OCI-LY3 (cell line): ENCODE data around the gene AHDC1.

Source experiments
- H2AFZ ChIP-seq: fragments of 200-600, 300-600 bp; shearing (Covaris generic); 2 replicates; pipeline ENCODE4 v1.6.0; 2014; ENCODE audit warnings: antibody characterized with exemption, low read depth, low read length
- H3K27ac ChIP-seq: fragments of 200-600, 300-600 bp; sonication (generic); 2 replicates; pipeline ENCODE4 v1.5.1; 2014; ENCODE audit warnings: mild to moderate bottlenecking, low read length, moderate library complexity, mixed read lengths
- H3K27me3 ChIP-seq: fragments of 200-600, 300-600 bp; sonication (generic); 2 replicates; pipeline ENCODE4 v1.6.1; 2014; ENCODE audit warnings: low read depth, low read length, mixed read lengths
- H3K36me3 ChIP-seq: fragments of 200-600, 300-600 bp; sonication (generic); replicated peaks from 2 replicates; pipeline ENCODE3; 2014; ENCODE audit warnings: low read depth, low read length, mixed read lengths
- H3K4me1 ChIP-seq: fragments of 300-600, 200-600 bp; sonication (generic); 2 replicates; pipeline ENCODE4 v1.6.1; 2014; ENCODE audit warnings: low read length, mixed read lengths
- H3K4me2 ChIP-seq: fragments of 200-600, 300-600 bp; sonication (generic); 2 replicates; pipeline ENCODE4 v1.6.1; 2014; ENCODE audit warnings: low read length, mixed read lengths
- H3K4me3 ChIP-seq: fragments of 300-600, 200-600 bp; sonication (generic); 2 replicates; pipeline ENCODE4 v1.5.1; 2014; ENCODE audit warnings: antibody characterized with exemption, mild to moderate bottlenecking, low read length, moderate library complexity
- H3K79me2 ChIP-seq: fragments of 300-600, 200-600 bp; shearing (Covaris generic); 2 replicates; pipeline ENCODE4 v1.6.1; 2014; ENCODE audit warnings: mild to moderate bottlenecking, low read length, mixed read lengths
- H3K9ac ChIP-seq: fragments of 300-600, 200-600 bp; shearing (Covaris generic); 2 replicates; pipeline ENCODE4 v1.6.0; 2014; ENCODE audit warnings: mild to moderate bottlenecking, low read length, moderate library complexity
- H3K9me3 ChIP-seq: fragments of 200-600, 300-600 bp; shearing (Covaris generic); 2 replicates; pipeline ENCODE4 v1.6.1; 2014; ENCODE audit warnings: low read length, mixed read lengths; ENCODE audit not compliant: insufficient read depth
- H4K20me1 ChIP-seq: fragments of 200-600, 300-600 bp; sonication (generic); 2 replicates; pipeline ENCODE4 v1.6.1; 2016; ENCODE audit warnings: low read length, mixed read lengths; ENCODE audit not compliant: insufficient read depth
- CTCF ChIP-seq: fragments of 200-600, 300-600 bp; sonication (generic); IDR thresholded peaks from 2 replicates; pipeline ENCODE4 v1.5.1; 2014; ENCODE audit warnings: antibody characterized with exemption, low read length, low read depth
- EZH2phosphoT487 ChIP-seq: fragments of 200-600 bp; shearing (Covaris generic); IDR thresholded peaks from 2 replicates; pipeline ENCODE4 v1.6.1; 2018; ENCODE audit warnings: antibody characterized with exemption, mixed run types, low read depth

Gene AHDC1

GRCh38 chr1:27614625-27615344 lies 10.8 kb upstream of the AHDC1 start:
- no peaks in the 10 kb centered on the region for H4K20me1 ChIP-seq
- no peaks in the 10 kb centered on the region for H3K36me3 ChIP-seq
- 0 out of 2 replicates have a peak, but pooled peaks cover 6% of the 10 kb centered on the region for H3K27me3 ChIP-seq
- no peak overlapping the region for H3K27ac ChIP-seq
- no peaks in the 10 kb centered on the region for H3K9me3 ChIP-seq
- no peak for TF ChIP-seq CTCF
- TF ChIP-seq EZH2phosphoT487: no peak
- no peak overlapping the region for H3K4me3 ChIP-seq
- H3K4me1 ChIP-seq: peaks cover 10% of the 10 kb centered on the region
- H2AFZ ChIP-seq: no peak overlapping the region
- H3K79me2 ChIP-seq: no peaks in the 10 kb centered on the region
- no peak overlapping the region for H3K4me2 ChIP-seq
- no peak overlapping the region for H3K9ac ChIP-seq

- Histone ChIP-seq H3K27me3 (0 out of 2 replicates have a peak, but pooled peaks cover 6% of the 10 kb centered on the region), H2AFZ (no peak overlapping the region), H3K9ac (no peak overlapping the region), H3K9me3 (no peaks in the 10 kb centered on the region), H3K4me2 (no peak overlapping the region), H3K36me3 (no peaks in the 10 kb centered on the region), H3K4me3 (no peak overlapping the region), H3K79me2 (no peaks in the 10 kb centered on the region), H3K27ac (no peak overlapping the region), H3K4me1 (peaks cover 16% of the 10 kb centered on the region), H4K20me1 (no peaks in the 10 kb centered on the region)
- TF ChIP-seq CTCF: no peak
- TF ChIP-seq EZH2phosphoT487: no peak
Measured at GRCh38 chr1:27614043-27614624, 10.2 kb upstream of the AHDC1 start.

DNA sequence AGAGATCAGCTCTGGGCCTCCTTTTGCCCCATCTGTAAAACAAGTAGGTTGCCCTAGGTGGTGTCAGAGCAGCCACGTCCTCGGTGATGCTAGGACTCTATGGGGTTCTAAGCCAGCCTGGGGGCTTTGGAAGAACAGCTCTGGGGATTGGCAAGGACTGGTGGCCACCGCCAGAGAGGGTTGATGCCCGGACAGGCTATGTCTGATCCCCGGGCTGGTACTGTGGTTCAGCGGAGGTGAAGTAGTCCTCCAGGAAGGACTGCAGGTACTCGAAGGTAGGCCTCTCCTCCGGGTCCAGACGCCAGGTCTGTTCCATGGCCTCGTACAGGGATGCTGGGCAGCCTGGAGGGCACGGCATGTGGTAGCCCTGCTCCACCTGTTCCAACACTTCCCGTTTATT lies 8.8 kb upstream of the AHDC1 start:
- no peak overlapping the region for H3K4me3 ChIP-seq
- no peak overlapping the region for H3K9ac ChIP-seq
- no peak overlapping the region for H2AFZ ChIP-seq
- H3K4me1 ChIP-seq: peaks cover 23% of the 10 kb centered on the region
- H3K27ac ChIP-seq: no peak overlapping the region
- H3K27me3 ChIP-seq: 0 out of 2 replicates have a peak, but pooled peaks cover 6% of the 10 kb centered on the region
- H3K79me2 ChIP-seq: no peaks in the 10 kb centered on the region
- H3K4me2 ChIP-seq: no peak overlapping the region
- no peaks in the 10 kb centered on the region for H4K20me1 ChIP-seq
- TF ChIP-seq CTCF: no peak
- no peak for TF ChIP-seq EZH2phosphoT487
- H3K36me3 ChIP-seq: no peaks in the 10 kb centered on the region
- H3K9me3 ChIP-seq: no peaks in the 10 kb centered on the region

DNA sequence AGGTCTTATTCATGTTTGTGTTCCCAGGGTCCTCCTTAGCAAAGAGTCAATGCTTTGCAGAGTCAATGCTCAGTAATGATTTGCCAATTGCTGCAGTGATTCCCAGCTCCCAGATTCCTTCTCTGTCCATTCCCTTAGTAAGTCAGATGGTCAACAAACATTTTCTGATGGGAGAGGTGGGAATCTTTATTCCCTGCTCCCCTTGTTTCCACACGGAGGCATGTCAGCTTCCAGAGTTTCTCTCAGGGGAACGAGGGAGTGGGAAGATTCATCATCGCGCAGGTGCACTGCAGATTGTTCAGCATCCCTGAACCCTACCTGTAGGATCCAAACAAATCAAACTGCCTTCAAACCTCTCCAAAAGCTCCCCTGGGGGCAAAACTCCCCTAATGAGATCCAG lies 7.5 kb upstream of the AHDC1 start:
- Histone ChIP-seq H3K9ac (no peak overlapping the region), H3K36me3 (no peaks in the 10 kb centered on the region), H3K4me1 (peaks cover 23% of the 10 kb centered on the region), H3K9me3 (no peaks in the 10 kb centered on the region), H3K4me2 (no peak overlapping the region), H3K79me2 (no peaks in the 10 kb centered on the region), H4K20me1 (no peaks in the 10 kb centered on the region), H3K27ac (no peak overlapping the region), H3K27me3 (0 out of 2 replicates have a peak, but pooled peaks cover 6% of the 10 kb centered on the region), H3K4me3 (no peak overlapping the region), H2AFZ (no peak overlapping the region)
- TF ChIP-seq CTCF (no peak), EZH2phosphoT487 (no peak)
